ENCODE results near the gene NIFK.

DNA sequence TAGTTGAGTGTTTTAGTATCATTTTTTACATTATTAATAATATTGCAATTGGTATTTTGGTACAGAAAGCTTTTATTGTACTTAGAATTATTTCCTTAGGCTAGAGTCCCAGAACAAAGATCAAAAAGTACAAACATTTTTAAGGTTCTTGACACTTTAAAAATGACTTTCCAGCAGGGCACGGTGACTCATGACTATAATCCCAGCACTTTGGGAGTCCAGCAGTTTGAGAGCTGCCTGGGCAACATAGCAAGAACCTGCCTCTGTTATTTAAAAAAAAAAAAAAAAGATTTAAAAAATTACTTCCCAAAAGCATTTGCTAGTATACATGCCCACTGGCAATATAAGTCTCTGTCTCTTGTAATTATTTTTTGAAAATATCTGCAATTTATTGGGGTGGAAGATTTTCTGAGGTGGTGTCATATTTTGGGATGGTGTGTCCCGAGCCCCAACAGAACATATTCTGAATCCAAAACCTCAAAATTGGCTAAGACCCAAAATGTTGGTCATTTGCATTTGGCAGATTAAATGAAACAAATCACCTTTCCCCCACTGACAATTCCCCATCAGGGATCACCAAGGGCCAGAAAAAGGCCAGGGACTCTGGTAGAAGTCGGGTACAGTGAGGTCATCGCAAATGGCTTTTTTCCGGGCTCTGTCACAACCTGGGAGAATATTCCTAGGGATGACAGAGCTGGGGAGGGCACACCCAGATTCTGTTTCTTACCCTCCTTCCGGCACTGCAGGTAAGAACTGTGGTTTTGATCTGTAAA lies 42.1 kb downstream of the NIFK start:
- no peak for TF ChIP-seq EZH2 (IDR thresholded peaks at IDR 0.05; ENCODE audit: borderline replicate concordance, low read depth, low read length, severe bottlenecking)
- no peak for TF ChIP-seq CTCF (IDR thresholded peaks at IDR 0.05; ENCODE audit: borderline replicate concordance, extremely low read depth, low read length, poor library complexity, severe bottlenecking)
